PC-9 (cell line): ENCODE measurements around the gene ZNF576. TPM values are rescaled to one million over a fixed set of nuclear protein-coding genes. Genes with fewer than 3 reads are reported as not detected.

Source experiments
- BruUV-seq: library from RNA; stranded (reverse); fragments of 400-500 nt; replicated peaks from 2 replicates; lab custom pipeline; 2021; lab: Mats Ljungman, UMichigan
- CTCF ChIA-PET: fragments of 300-600 bp; sonication (Branson Sonifier 250); formaldehyde crosslinking; loops from one replicate; lab custom pipeline; 2022; ENCODE audit warnings: antibody characterized with exemption; lab: Charles Lee
- POLR2A ChIA-PET: fragments of 300-600 bp; sonication (Branson Sonifier 250); formaldehyde crosslinking; loops from one replicate; lab custom pipeline; 2022; ENCODE audit warnings: antibody characterized with exemption; ENCODE audit not compliant: unreplicated experiment; lab: Charles Lee
- DNase-seq, 2 experiments: peaks; one replicate each; pipeline versions ENCODE4 v3.0.0 to v3.0.0-alpha.2; 2015 to 2022; ENCODE audit warnings: mixed read lengths in 1 of 2
- H2AFZ ChIP-seq: fragments of 200-600 bp; sonication (generic); 2 replicates; pipeline ENCODE4 v1.8.1; 2017; ENCODE audit warnings: antibody characterized with exemption
- H3F3A ChIP-seq: fragments of 200-600 bp; sonication (generic); 2 replicates; pipeline ENCODE4 v1.8.1; 2017; ENCODE audit warnings: antibody characterized with exemption, mild to moderate bottlenecking, low read depth; ENCODE audit not compliant: insufficient read depth
- H3K27ac ChIP-seq: fragments of 200-600 bp; sonication (generic); 2 replicates; pipeline ENCODE4 v1.6.1; 2016; ENCODE audit warnings: mixed run types
- H3K27me3 ChIP-seq: fragments of 200-600 bp; sonication (generic); 2 replicates; pipeline ENCODE4 v1.6.1; 2016; ENCODE audit warnings: low read depth, mixed run types; ENCODE audit not compliant: insufficient read depth
- H3K36me3 ChIP-seq: fragments of 200-600 bp; sonication (generic); 2 replicates; pipeline ENCODE4 v1.6.1; 2016; ENCODE audit warnings: low read depth, mixed run types
- H3K4me1 ChIP-seq: fragments of 200-600 bp; sonication (generic); replicated peaks from 2 replicates; pipeline ENCODE4 v1.6.1; 2016; ENCODE audit warnings: mixed run types; ENCODE audit not compliant: insufficient read depth
- H3K4me2 ChIP-seq: fragments of 200-600 bp; sonication (generic); 2 replicates; pipeline ENCODE4 v1.6.1; 2017; ENCODE audit warnings: mixed run types
- H3K4me3 ChIP-seq: fragments of 200-600 bp; sonication (generic); 2 replicates; pipeline ENCODE4 v1.6.1; 2016; ENCODE audit warnings: mixed run types
- H3K79me2 ChIP-seq: fragments of 200-600 bp; sonication (generic); 2 replicates; pipeline ENCODE4 v1.6.1; 2017; ENCODE audit warnings: low read depth, mixed run types
- H3K9me2 ChIP-seq: fragments of 200-600 bp; sonication (generic); 2 replicates; pipeline ENCODE4 v1.8.1; 2017; ENCODE audit warnings: mild to moderate bottlenecking; ENCODE audit not compliant: insufficient read depth
- H3K9me3 ChIP-seq: fragments of 200-600 bp; sonication (generic); 2 replicates; pipeline ENCODE4 v1.8.1; 2016; ENCODE audit warnings: low read depth; ENCODE audit not compliant: insufficient read depth
- H4K20me1 ChIP-seq: fragments of 200-600 bp; sonication (generic); 2 replicates; pipeline ENCODE4 v1.8.1; 2017; ENCODE audit not compliant: insufficient read depth
- EZH2 ChIP-seq: fragments of 200-600 bp; sonication (generic); IDR thresholded peaks from 2 replicates; pipeline ENCODE4 v1.8.0; 2017; ENCODE audit warnings: antibody characterized with exemption, low read depth
- intact Hi-C: fragments of 100-400 bp; cut with micrococcal nuclease; formaldehyde crosslinking; loops from one replicate; pipeline ENCODE4 v1.10.0; 2022; ENCODE audit not compliant: unreplicated experiment
- total RNA-seq: library from RNA; stranded (reverse); gene quantifications from 2 replicates; pipeline ENCODE4 v1.2.3, GENCODE V29; 2021
- TF ChIP-seq, protein P1 (sequence below): fragments of 200-600 bp; sonication (generic); conservative IDR thresholded peaks from 2 replicates; pipeline ENCODE4 v1.6.1; 2017; ENCODE audit warnings: mixed run types, antibody characterized with exemption, mild to moderate bottlenecking, moderate library complexity

Gene ZNF576
- total RNA-seq, 1 experiment from 2014 or later, result 15.5 TPM

DNA sequence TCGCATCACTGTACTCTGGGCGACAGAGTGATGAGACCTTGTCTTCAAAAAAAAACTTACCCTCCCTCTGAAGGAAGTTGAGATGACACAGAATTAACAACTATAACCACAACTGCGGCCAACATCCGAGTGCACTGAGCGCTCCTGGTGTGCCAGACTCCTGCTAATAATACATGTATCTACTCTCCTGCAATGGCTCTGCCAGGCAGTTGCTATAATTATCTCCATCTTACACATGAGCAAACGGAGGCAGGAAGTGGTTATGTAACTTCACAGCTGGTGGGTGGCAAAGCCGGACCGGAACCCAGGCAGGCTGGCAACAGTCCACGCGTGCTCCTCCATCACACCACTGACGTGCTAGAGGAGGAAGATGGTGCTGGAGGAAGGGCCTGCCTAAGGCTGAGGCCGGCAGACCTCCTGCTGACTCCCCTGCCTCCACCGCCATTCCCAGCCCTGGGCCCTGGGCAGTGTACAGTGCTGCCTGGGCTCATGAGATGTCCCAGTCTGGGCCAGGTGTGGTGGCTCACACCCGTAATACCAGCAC is 33.6 kb upstream of the ZNF576 start:
- Histone ChIP-seq H3K27ac (no peak overlapping the region), H2AFZ (no peak overlapping the region), H3K4me2 (no peak overlapping the region), H4K20me1 (no peaks in the 10 kb centered on the region; the same call in 1 of the 2 replicates), H3K79me2 (no peaks in the 10 kb centered on the region), H3K36me3 (no peaks in the 10 kb centered on the region), H3K9me3 (no peaks in the 10 kb centered on the region), H3K27me3 (no peaks in the 10 kb centered on the region), H3F3A (peaks cover 12% of the 10 kb centered on the region; the same call in 1 of the 2 replicates), H3K4me3 (no peak overlapping the region), H3K9me2 (no peaks in the 10 kb centered on the region), H3K4me1 (no peaks in the 10 kb centered on the region)
- DNase-seq, result no peak
- ChIA-PET POLR2A (no interaction called here), CTCF (no interaction called here)
- intact Hi-C loops, result no loop called here
- TF ChIP-seq, protein P1, sequence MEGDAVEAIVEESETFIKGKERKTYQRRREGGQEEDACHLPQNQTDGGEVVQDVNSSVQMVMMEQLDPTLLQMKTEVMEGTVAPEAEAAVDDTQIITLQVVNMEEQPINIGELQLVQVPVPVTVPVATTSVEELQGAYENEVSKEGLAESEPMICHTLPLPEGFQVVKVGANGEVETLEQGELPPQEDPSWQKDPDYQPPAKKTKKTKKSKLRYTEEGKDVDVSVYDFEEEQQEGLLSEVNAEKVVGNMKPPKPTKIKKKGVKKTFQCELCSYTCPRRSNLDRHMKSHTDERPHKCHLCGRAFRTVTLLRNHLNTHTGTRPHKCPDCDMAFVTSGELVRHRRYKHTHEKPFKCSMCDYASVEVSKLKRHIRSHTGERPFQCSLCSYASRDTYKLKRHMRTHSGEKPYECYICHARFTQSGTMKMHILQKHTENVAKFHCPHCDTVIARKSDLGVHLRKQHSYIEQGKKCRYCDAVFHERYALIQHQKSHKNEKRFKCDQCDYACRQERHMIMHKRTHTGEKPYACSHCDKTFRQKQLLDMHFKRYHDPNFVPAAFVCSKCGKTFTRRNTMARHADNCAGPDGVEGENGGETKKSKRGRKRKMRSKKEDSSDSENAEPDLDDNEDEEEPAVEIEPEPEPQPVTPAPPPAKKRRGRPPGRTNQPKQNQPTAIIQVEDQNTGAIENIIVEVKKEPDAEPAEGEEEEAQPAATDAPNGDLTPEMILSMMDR, result no peak
- no peak for TF ChIP-seq EZH2
- BruUV-seq, result no TSS peak

DNA sequence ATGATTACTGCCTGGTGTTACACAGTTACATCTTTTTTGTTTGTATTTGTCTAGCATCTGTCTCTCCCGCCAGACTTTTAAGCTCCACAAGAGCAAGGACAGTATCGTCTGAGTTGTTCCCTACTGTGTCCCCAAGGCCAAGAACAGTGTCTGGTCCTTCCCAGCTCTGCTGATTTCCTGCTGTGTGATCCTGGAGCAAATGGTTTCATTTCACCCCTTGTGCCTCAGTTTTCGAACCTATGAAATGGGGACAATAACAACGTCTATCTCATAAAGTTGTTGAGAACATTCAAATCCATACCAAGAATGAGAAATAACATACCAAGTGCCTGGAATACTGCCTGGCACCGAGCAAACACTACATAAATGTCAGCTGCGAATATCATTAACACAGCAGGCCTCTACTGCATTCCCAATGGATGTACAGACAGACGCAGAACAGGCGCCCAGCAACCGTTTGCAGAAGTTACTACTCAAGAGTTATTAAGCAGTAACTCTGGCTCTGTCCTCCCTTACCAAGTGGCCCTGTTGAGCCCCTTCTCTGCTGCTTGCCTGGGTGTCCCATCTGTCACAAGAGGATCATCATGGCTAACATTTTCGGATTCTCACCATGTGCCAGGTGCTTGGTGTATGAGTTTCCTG is 32.5 kb upstream of the ZNF576 start:
- H3K4me2 ChIP-seq, result no peak overlapping the region
- no peak overlapping the region for H3K27ac ChIP-seq
- H3K4me1 ChIP-seq, result no peaks in the 10 kb centered on the region
- intact Hi-C loops, result no loop called here
- no peaks in the 10 kb centered on the region for H3K9me2 ChIP-seq
- H3K9me3 ChIP-seq, result no peaks in the 10 kb centered on the region
- ChIA-PET CTCF (no interaction called here), POLR2A (no interaction called here)
- H3K79me2 ChIP-seq, result no peaks in the 10 kb centered on the region
- peaks cover 8% of the 10 kb centered on the region; the same call in 1 of the 2 replicates for H3F3A ChIP-seq
- no TSS peak for BruUV-seq
- H2AFZ ChIP-seq, result no peak overlapping the region
- no peaks in the 10 kb centered on the region; the same call in 1 of the 2 replicates for H4K20me1 ChIP-seq
- H3K27me3 ChIP-seq, result no peaks in the 10 kb centered on the region
- no peak overlapping the region for H3K4me3 ChIP-seq
- no peak for TF ChIP-seq EZH2
- TF ChIP-seq, protein P1, result no peak
- no peak for DNase-seq
- H3K36me3 ChIP-seq, result no peaks in the 10 kb centered on the region

GRCh38 chr19:43564800-43565199 is 31.6 kb upstream of the ZNF576 start:
- Histone ChIP-seq H3K4me1 (no peaks in the 10 kb centered on the region), H3K4me2 (no peak overlapping the region), H3K9me2 (no peaks in the 10 kb centered on the region), H3K79me2 (no peaks in the 10 kb centered on the region), H3K4me3 (no peak overlapping the region), H2AFZ (no peak overlapping the region), H3K27ac (no peak overlapping the region), H3F3A (peaks cover 8% of the 10 kb centered on the region; the same call in 1 of the 2 replicates), H3K36me3 (no peaks in the 10 kb centered on the region), H4K20me1 (no peaks in the 10 kb centered on the region; the same call in 1 of the 2 replicates), H3K27me3 (no peaks in the 10 kb centered on the region), H3K9me3 (no peaks in the 10 kb centered on the region)
- ChIA-PET CTCF (no interaction called here), POLR2A (no interaction called here)
- DNase-seq, result no peak
- intact Hi-C loops, result no loop called here
- TF ChIP-seq EZH2, result no peak
- TF ChIP-seq, protein P1, result no peak
- BruUV-seq, result no TSS peak
